HG03196 (cell line): ENCODE data around the gene RPS6KL1.
"Not testable (repeated sequence)": the region's sequence is repeated elsewhere in the genome, so short reads cannot be mapped to it uniquely, and the experiment has no call there.

Experiments
- ATAC-seq: cut with Tn5 transposase; IDR thresholded peaks from one replicate; pipeline ENCODE4 v1.9.1; 2021; ENCODE audit not compliant: unreplicated experiment

RPS6KL1 gene

GRCh38 chr14:74936151-74936550 lies 13.1 kb upstream of the RPS6KL1 start:
- ATAC-seq = no peak

GRCh38 chr14:74935360-74935680 lies 12.3 kb upstream of the RPS6KL1 start:
- no peak for ATAC-seq

GRCh38 chr14:74934476-74935359 lies 11.7 kb upstream of the RPS6KL1 start:
- ATAC-seq = no peak

GRCh38 chr14:74934041-74934440 lies 11.0 kb upstream of the RPS6KL1 start:
- ATAC-seq = no peak

- not testable (repeated sequence) for ATAC-seq
Observed at GRCh38 chr14:74932936-74933335, 9.9 kb upstream of the RPS6KL1 start.

GRCh38 chr14:74932401-74932901 lies 9.4 kb upstream of the RPS6KL1 start:
- ATAC-seq = no peak

GRCh38 chr14:74931744-74932143 lies 8.7 kb upstream of the RPS6KL1 start:
- not testable (repeated sequence) for ATAC-seq

GRCh38 chr14:74929242-74929641 lies 6.2 kb upstream of the RPS6KL1 start:
- no peak for ATAC-seq

- ATAC-seq = no peak
Observed at GRCh38 chr14:74927225-74927624, 4.2 kb upstream of the RPS6KL1 start.

- ATAC-seq = no peak
Observed at GRCh38 chr14:74924061-74924460, 1.0 kb upstream of the RPS6KL1 start.

- no peak for ATAC-seq
Observed at GRCh38 chr14:74921987-74922751, 891 bp downstream of the RPS6KL1 start.

GRCh38 chr14:74921053-74921620 lies 1.9 kb downstream of the RPS6KL1 start:
- no peak for ATAC-seq

GRCh38 chr14:74920281-74920680 lies 2.8 kb downstream of the RPS6KL1 start:
- no peak for ATAC-seq

GRCh38 chr14:74919421-74920165 lies 3.5 kb downstream of the RPS6KL1 start:
- ATAC-seq = no peak

- no peak for ATAC-seq
Observed at GRCh38 chr14:74918380-74918779, 4.7 kb downstream of the RPS6KL1 start.

- ATAC-seq = no peak
Observed at GRCh38 chr14:74917646-74918081, 5.4 kb downstream of the RPS6KL1 start.

- ATAC-seq = no peak
Observed at GRCh38 chr14:74917178-74917543, 5.9 kb downstream of the RPS6KL1 start.

GRCh38 chr14:74915826-74916225 lies 7.2 kb downstream of the RPS6KL1 start:
- no peak for ATAC-seq

- ATAC-seq = no peak
Observed at GRCh38 chr14:74915426-74915825, 7.6 kb downstream of the RPS6KL1 start.

- no peak for ATAC-seq
Observed at GRCh38 chr14:74913986-74914573, 9.0 kb downstream of the RPS6KL1 start.
